RPMI7951 (cell line): Measurements from ENCODE around the gene HOXA7. TPM values are rescaled to one million over a fixed set of nuclear protein-coding genes. Genes with fewer than 3 reads are reported as not detected.

Experiments used
- DNase-seq: peaks from one replicate; pipeline ENCODE4 v3.0.0-alpha.2; 2012; ENCODE audit warnings: low read depth
- total RNA-seq: library from RNA; depleted of rRNA; stranded (reverse); fragments of >200 nt; shearing (Covaris generic); gene quantifications from 2 replicates; pipeline ENCODE4 v1.2.3, GENCODE V29; 2014

HOXA7 gene
- total RNA-seq, 1 experiment from 2014 or later, result 19.7 TPM

- no peak for DNase-seq
These were observed 14.2 kb upstream of the HOXA7 start for GRCh38 chr7:27170426-27171324.

- no peak for DNase-seq
These were observed 13.4 kb upstream of the HOXA7 start for GRCh38 chr7:27169658-27170425.

- DNase-seq, result no peak
These were observed 11.9 kb upstream of the HOXA7 start for GRCh38 chr7:27168265-27168947.

DNA sequence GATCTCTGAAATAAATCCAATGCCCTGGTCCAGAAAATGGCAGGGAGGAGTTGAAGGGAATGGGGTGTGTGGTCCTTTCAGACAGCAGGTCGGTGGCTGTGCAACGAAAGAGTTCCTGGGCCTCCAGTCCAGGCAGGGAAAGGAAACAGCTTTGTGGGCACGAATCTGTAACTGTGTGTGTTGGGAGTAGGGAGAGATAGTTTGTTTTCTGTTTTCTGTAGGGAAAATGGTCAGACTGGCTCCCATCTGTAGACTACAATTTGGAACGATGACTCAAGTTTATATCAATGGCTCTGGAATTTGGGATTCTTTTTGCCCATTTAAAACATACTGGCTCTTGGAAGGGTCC, 11.4 kb upstream of the HOXA7 start:
- no peak for DNase-seq

- DNase-seq, result no peak
These were observed 10.3 kb upstream of the HOXA7 start for GRCh38 chr7:27166531-27167505.

DNA sequence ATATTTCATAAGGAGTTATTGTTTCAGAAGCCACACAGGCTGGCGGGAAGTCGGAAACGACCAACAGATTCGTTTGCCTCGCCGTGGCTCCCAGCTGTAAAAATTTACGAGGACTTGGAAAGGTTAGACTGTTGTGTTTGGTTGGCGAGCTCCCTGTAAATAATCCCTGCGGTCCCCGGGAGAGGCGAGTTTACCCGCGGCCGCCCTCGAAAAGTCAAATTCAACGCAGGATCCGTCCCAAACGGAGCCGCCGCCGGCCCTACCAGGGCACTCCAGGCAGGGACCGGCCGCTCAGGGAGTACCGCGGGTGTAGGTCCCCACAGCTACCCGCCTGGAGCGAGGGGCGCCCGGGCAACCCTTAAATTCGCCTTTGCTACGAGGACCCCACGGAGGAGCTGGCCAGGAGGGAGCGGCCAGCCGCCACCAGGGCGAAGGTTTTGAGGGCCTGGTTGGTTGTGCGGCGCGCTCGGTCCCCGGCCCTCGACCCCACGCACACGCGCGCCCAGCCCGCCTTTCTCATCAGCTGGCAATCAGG, 9.6 kb upstream of the HOXA7 start:
- no peak for DNase-seq

DNA sequence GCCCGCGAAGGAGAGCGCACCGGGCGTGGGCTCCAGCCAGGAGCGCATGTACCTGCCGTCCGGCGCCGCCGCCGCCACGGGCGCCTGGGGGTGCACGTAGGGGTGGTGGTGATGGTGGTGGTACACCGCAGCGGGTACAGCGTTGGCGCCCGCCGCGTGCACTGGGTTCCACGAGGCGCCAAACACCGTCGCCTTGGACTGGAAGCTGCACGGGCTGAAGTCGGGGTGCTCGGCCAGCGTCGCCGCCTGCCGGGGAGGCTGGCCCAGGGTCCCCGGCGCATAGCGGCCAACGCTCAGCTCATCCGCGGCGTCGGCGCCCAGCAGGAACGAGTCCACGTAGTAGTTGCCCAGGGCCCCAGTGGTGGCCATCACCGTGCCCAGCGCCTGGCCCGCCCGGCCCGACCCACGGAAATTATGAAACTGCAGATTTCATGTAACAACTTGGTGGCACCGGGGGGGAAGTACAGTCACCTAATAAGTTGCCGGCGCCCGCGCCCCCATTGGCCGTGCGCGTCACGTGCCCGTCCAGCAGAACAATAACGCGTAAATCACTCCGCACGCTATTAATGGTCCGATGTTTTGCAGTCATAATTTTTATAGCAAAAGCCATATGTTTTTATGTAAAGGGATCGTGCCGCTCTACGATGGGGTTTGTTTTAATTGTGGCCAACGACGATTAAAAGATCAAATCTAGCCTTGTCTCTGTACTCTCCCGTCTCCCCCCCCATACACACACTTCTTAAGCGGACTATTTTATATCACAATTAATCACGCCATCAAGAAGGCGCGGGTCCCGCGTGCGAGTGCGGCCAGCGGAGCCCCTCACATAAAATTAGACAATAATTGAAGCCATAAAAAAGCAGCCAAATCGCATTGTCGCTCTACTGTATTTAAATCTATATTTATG, 8.9 kb upstream of the HOXA7 start, which contains the start of gene HOXA9:
Gene HOXA9 (minus strand): TSS at position 449 of the 907 bp plus-strand sequence. CDS start 80 bp downstream, at position 369.
- DNase-seq, result no peak

DNA sequence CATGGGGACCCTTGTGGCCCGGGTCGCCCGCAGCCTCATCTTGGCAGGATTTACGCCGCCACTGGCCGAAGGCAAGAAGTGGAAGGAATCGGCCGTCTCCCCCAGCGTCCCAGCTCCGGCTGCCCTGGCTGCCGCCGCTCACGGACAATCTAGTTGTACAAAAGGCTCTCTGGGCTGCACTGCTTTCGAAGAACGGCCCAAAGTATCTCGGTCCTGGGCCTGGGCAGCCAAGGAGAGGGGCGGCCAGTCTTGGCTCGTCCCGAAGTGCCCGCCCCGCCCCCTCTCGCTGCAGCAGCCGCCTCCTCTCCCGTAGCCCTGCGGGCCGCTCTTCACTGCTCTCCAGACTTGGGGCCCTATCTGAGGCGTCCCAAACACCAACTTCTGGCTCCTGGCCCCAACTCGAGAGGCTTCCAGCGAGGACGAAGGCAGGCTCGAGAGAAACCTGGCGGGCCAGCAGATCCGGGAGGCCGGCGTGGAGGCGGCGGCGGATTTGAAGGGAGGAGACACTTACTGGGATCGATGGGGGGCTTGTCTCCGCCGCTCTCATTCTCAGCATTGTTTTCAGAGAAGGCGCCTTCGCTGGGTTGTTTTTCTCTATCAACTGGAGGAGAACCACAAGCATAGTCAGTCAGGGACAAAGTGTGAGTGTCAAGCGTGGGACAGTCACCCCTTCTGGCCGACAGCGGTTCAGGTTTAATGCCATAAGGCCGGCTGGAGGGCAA, 8.1 kb upstream of the HOXA7 start:
- DNase-seq, result no peak

- no peak for DNase-seq
These were observed 7.5 kb upstream of the HOXA7 start for GRCh38 chr7:27164045-27164366.

GRCh38 chr7:27163288-27164044, 7.0 kb upstream of the HOXA7 start:
- no peak for DNase-seq

DNA sequence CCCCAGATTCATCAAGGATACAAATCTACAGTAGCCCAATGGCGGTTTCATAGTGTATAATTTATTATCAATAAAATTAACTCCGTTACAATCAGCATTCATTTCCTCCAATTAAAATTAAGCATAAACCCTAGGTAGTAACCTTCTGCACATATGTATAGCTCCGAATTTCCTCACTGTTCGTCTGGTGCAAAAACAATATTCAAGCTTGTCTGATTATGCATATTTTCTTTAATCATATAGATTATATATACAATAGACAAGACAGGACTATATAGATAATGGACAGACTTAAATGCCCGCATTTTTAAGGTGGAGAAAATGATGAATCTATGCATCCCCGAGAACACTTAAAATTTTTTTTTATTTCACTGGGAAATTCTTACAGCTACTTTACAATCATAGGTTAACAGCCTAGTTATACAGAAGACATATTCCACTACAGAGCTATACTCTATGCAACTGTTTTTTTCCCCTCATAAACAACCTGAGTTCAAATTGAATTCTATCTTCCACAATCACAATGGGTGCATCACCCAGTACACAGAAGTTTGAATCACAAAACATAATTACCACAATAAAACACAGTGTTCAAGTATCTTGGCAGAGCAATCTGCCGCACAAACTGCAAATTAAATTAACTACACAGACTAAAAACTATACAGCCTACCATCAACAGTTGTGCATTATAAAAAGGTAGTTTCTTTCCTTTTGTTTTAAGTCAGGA, 6.2 kb upstream of the HOXA7 start:
- DNase-seq, result no peak

DNA sequence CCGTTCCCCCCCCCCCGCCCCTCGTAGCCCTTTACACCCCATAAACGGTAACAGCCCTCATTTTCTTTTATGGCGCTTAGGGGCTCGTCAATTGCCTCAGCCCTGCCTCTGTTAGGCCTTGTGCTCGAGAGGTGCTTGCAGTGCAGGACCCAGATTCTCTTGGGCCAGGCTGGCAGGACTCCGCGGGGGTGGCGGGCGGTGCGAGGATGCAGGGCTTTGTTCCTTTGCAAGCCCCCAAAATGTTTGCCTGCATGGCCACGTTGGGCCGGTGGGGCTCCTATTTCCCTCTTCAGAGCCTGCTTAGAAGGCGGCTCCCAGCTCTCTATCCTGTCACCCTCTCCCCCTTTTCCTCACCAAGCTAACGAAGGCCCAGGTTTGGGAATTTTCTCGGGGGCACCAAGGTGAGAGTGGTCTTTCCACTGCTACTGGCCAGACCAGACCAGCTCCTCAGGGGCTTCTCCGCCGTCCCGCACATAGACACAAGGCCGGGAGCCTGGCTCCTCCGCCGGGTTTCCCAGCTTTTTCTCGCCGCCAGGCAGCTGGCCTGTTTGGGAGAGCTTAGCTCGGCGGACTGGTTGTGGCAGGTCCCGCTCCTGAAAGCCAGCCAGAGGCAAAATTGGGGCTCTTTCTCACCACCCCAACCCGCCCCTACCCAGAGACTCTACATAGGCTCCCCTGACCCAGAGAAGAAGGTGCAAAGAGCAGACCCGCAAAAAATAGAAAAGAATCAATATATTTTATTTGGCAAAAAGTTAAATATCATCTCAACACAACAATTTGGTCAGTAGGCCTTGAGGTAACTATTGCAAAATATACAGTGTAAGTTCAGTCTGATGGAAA, 5.5 kb upstream of the HOXA7 start:
- DNase-seq, result no peak

- DNase-seq, result no peak
These were observed 4.8 kb upstream of the HOXA7 start for GRCh38 chr7:27161214-27161720.

DNA sequence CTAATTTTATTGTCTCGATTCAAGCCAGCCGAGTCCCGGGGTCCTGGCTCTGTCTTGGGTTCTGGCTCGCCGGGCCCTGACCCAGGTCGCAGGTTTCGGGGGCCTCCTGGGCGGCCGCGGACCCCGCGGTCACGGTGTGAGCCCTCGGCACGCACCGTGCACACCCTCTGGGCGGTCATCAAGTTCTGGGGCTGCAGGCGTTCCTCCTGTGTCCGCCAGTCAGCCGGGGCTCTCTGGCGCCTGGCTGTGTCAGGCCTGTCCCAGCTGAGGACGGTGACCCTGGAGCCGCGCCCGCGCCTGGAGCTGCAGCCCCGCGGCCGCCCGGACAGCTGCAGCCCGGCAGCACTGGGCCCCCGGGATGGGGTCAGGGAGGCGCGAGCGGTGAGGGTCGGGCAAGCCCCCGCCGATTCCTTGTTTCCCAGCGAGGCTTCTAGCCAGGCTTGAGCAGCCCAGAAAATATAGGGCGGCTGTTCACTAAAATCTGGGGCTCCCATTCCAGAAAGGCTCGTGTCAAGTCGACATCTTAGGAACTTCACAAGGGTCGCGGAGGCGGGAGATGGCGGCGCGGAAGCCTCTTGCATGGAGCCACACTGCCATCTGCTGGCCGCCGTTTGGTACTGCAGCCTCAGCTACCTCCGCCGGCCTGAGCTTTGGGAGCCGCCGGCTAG, 4.2 kb upstream of the HOXA7 start:
- DNase-seq, result peak; percentile 80

- no peak for DNase-seq
These were observed 3.7 kb upstream of the HOXA7 start for GRCh38 chr7:27160145-27160545.
